ENCODE results near the gene FRMD3. TPM values are rescaled to one million over a fixed set of nuclear protein-coding genes. Genes with fewer than 3 reads are reported as not detected.

Gene FRMD3
- total RNA-seq, 1 donor from 2014 or later, result 0.65 TPM

GRCh38 chr9:83457005-83457404 is 81.2 kb downstream of the FRMD3 start:
- Mint-ChIP-seq H3K27me3 (no peaks in the 10 kb centered on the region), H3K4me3 (ENCODE audit: low read depth) (no peak overlapping the region), H3K4me1 (ENCODE audit: low read depth) (no peaks in the 10 kb centered on the region), H3K9me3 (ENCODE audit: low read depth) (peaks cover 7% of the 10 kb centered on the region), H3K36me3 (ENCODE audit: insufficient read depth) (no peaks in the 10 kb centered on the region), H3K27ac (no peak overlapping the region)
- DNase-seq (ENCODE audit: low spot score, unreplicated experiment), result no peak
- no peak for TF ChIP-seq CTCF (IDR thresholded peaks at IDR 0.05; ENCODE audit: unreplicated experiment)

GRCh38 chr9:83456226-83456625 is 82.0 kb downstream of the FRMD3 start:
- TF ChIP-seq CTCF (IDR thresholded peaks at IDR 0.05; ENCODE audit: unreplicated experiment), result no peak
- H3K9me3 Mint-ChIP-seq (ENCODE audit: low read depth), result peaks cover 6% of the 10 kb centered on the region
- H3K27ac Mint-ChIP-seq, result no peak overlapping the region
- H3K36me3 Mint-ChIP-seq (ENCODE audit: insufficient read depth), result no peaks in the 10 kb centered on the region
- H3K27me3 Mint-ChIP-seq, result no peaks in the 10 kb centered on the region
- no peak overlapping the region for H3K4me3 Mint-ChIP-seq (ENCODE audit: low read depth)
- H3K4me1 Mint-ChIP-seq (ENCODE audit: low read depth), result no peaks in the 10 kb centered on the region
- no peak for DNase-seq (ENCODE audit: low spot score, unreplicated experiment)

DNA sequence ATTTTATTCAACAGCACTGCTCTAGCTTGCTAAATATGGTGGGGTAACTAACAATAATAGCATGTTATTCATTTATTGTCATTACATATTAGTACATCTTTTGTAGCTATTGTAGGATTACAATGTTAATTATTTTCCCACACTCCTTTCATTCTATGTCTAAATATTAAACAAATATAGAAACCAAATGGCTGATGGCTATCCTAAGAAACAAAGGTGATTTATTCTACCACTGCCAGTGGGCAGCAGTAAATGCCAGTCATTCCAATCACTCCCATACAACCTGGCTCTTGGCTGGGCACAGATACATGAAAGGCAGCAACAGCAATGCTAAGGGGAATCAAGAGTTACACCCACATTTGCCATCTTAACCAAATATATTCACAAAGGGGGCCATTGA is 84.1 kb downstream of the FRMD3 start:
- TF ChIP-seq CTCF (IDR thresholded peaks at IDR 0.05; ENCODE audit: unreplicated experiment), result no peak
- no peak overlapping the region for H3K4me3 Mint-ChIP-seq (ENCODE audit: low read depth)
- H3K9me3 Mint-ChIP-seq (ENCODE audit: low read depth), result no peaks in the 10 kb centered on the region
- DNase-seq (ENCODE audit: low spot score, unreplicated experiment), result no peak
- no peaks in the 10 kb centered on the region for H3K27me3 Mint-ChIP-seq
- no peaks in the 10 kb centered on the region for H3K36me3 Mint-ChIP-seq (ENCODE audit: insufficient read depth)
- H3K27ac Mint-ChIP-seq, result no peak overlapping the region
- H3K4me1 Mint-ChIP-seq (ENCODE audit: low read depth), result no peaks in the 10 kb centered on the region

DNA sequence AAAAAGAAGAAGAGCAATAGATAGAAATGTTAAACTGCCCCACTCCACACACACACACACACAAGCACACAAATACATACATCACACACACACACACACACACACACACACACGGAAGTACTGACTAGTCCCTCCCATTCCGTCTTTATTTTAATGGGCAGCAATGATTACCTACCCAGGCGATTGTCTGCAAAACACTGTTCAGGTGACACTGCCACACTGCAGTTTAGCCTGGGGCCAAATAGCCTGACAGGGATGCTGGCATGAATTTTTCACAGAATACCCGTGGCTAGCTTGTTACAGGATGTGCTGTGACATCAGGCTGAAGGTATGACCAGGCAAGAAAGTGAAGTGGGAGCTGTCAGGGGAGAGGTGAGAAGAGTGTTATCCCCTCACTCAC is 86.9 kb downstream of the FRMD3 start:
- Mint-ChIP-seq H3K27me3 (no peaks in the 10 kb centered on the region), H3K4me1 (ENCODE audit: low read depth) (no peaks in the 10 kb centered on the region), H3K9me3 (ENCODE audit: low read depth) (no peaks in the 10 kb centered on the region), H3K4me3 (ENCODE audit: low read depth) (no peak overlapping the region), H3K36me3 (ENCODE audit: insufficient read depth) (no peaks in the 10 kb centered on the region), H3K27ac (no peak overlapping the region)
- DNase-seq (ENCODE audit: low spot score, unreplicated experiment), result no peak
- no peak for TF ChIP-seq CTCF (IDR thresholded peaks at IDR 0.05; ENCODE audit: unreplicated experiment)

GRCh38 chr9:83449983-83450382 is 88.2 kb downstream of the FRMD3 start:
- H3K27ac Mint-ChIP-seq, result no peak overlapping the region
- H3K4me3 Mint-ChIP-seq (ENCODE audit: low read depth), result no peak overlapping the region
- peaks cover 2% of the 10 kb centered on the region for H3K4me1 Mint-ChIP-seq (ENCODE audit: low read depth)
- H3K36me3 Mint-ChIP-seq (ENCODE audit: insufficient read depth), result no peaks in the 10 kb centered on the region
- no peaks in the 10 kb centered on the region for H3K27me3 Mint-ChIP-seq
- H3K9me3 Mint-ChIP-seq (ENCODE audit: low read depth), result no peaks in the 10 kb centered on the region
- no peak for TF ChIP-seq CTCF (IDR thresholded peaks at IDR 0.05; ENCODE audit: unreplicated experiment)
- no peak for DNase-seq (ENCODE audit: low spot score, unreplicated experiment)

Measured in progenitor cell of endocrine pancreas (in vitro differentiated cells).